ENCODE results near the gene NTMT2.

GRCh38 chr1:170192546-170192945, 46.8 kb downstream of the NTMT2 start:
- TF ChIP-seq, protein P1, sequence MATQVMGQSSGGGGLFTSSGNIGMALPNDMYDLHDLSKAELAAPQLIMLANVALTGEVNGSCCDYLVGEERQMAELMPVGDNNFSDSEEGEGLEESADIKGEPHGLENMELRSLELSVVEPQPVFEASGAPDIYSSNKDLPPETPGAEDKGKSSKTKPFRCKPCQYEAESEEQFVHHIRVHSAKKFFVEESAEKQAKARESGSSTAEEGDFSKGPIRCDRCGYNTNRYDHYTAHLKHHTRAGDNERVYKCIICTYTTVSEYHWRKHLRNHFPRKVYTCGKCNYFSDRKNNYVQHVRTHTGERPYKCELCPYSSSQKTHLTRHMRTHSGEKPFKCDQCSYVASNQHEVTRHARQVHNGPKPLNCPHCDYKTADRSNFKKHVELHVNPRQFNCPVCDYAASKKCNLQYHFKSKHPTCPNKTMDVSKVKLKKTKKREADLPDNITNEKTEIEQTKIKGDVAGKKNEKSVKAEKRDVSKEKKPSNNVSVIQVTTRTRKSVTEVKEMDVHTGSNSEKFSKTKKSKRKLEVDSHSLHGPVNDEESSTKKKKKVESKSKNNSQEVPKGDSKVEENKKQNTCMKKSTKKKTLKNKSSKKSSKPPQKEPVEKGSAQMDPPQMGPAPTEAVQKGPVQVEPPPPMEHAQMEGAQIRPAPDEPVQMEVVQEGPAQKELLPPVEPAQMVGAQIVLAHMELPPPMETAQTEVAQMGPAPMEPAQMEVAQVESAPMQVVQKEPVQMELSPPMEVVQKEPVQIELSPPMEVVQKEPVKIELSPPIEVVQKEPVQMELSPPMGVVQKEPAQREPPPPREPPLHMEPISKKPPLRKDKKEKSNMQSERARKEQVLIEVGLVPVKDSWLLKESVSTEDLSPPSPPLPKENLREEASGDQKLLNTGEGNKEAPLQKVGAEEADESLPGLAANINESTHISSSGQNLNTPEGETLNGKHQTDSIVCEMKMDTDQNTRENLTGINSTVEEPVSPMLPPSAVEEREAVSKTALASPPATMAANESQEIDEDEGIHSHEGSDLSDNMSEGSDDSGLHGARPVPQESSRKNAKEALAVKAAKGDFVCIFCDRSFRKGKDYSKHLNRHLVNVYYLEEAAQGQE (IDR thresholded peaks at IDR 0.05; ENCODE audit: borderline replicate concordance) = no peak
- TF ChIP-seq, protein P2, sequence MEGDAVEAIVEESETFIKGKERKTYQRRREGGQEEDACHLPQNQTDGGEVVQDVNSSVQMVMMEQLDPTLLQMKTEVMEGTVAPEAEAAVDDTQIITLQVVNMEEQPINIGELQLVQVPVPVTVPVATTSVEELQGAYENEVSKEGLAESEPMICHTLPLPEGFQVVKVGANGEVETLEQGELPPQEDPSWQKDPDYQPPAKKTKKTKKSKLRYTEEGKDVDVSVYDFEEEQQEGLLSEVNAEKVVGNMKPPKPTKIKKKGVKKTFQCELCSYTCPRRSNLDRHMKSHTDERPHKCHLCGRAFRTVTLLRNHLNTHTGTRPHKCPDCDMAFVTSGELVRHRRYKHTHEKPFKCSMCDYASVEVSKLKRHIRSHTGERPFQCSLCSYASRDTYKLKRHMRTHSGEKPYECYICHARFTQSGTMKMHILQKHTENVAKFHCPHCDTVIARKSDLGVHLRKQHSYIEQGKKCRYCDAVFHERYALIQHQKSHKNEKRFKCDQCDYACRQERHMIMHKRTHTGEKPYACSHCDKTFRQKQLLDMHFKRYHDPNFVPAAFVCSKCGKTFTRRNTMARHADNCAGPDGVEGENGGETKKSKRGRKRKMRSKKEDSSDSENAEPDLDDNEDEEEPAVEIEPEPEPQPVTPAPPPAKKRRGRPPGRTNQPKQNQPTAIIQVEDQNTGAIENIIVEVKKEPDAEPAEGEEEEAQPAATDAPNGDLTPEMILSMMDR (IDR thresholded peaks at IDR 0.05; ENCODE audit: poor library complexity, severe bottlenecking) = no peak
- no peak for TF ChIP-seq EZH2 (IDR thresholded peaks at IDR 0.05; ENCODE audit: borderline replicate concordance, insufficient read depth, low read length, poor library complexity, severe bottlenecking)
- TF ChIP-seq EP300 (conservative IDR thresholded peaks at IDR 0.05; ENCODE audit: poor library complexity, severe bottlenecking) = no peak
- no peak for TF ChIP-seq POLR2AphosphoS5 (IDR thresholded peaks at IDR 0.05)
- no peak for TF ChIP-seq TAF1 (IDR thresholded peaks at IDR 0.05; ENCODE audit: low read depth)
- TF ChIP-seq MXI1 (conservative IDR thresholded peaks at IDR 0.05; ENCODE audit: poor library complexity, severe bottlenecking) = no peak
- no peak for TF ChIP-seq SMC3 (conservative IDR thresholded peaks at IDR 0.05; ENCODE audit: poor library complexity)
- no peak for TF ChIP-seq RAD21 (conservative IDR thresholded peaks at IDR 0.05)
